ENCODE results near the gene INIP. TPM values are rescaled to one million over a fixed set of nuclear protein-coding genes. Genes with fewer than 3 reads are reported as not detected.
A peak's percentile ranks its signal among the peaks of the same experiment; 100 is the strongest.

The INIP gene
- total RNA-seq, 1 experiment from 2014 or later = 24.5 TPM

GRCh38 chr9:112680731-112681402, 37.0 kb downstream of the INIP start:
- Histone ChIP-seq H2BK15ac (ENCODE audit: low read depth, low read length) (no peak overlapping the region), H3K27me3 (ENCODE audit: insufficient read depth, low read length) (no peaks in the 10 kb centered on the region), H2BK20ac (ENCODE audit: low read depth, low read length, poor library complexity, severe bottlenecking) (no peak overlapping the region), H2AFZ (ENCODE audit: low read length) (no peak overlapping the region), H3K56ac (ENCODE audit: insufficient read length, low read depth, low read length) (no peak overlapping the region), H3K4me2 (ENCODE audit: insufficient read depth, insufficient read length, low read length) (no peak overlapping the region), H3K9me3 (ENCODE audit: control insufficient read depth, low read depth, low read length) (no peaks in the 10 kb centered on the region), H4K91ac (ENCODE audit: insufficient read length, low read depth, low read length) (no peak overlapping the region), H3T11ph (ENCODE audit: low read length) (no peak overlapping the region), H3K9ac (ENCODE audit: extremely low read depth, insufficient read length, low read length) (peak overlapping the region; percentile 8), H2AK5ac (ENCODE audit: insufficient read length, low read length) (no peak overlapping the region), H4K8ac (replicated peaks; ENCODE audit: insufficient read length, low read depth, low read length) (peak overlapping the region; percentile 53), H3K4me1 (ENCODE audit: insufficient read depth, low read length) (peaks cover 5% of the 10 kb centered on the region; the same call in 1 of the 2 replicates), H4K20me1 (ENCODE audit: control insufficient read depth, insufficient read depth, insufficient read length) (no peaks in the 10 kb centered on the region), H2BK12ac (ENCODE audit: insufficient read length, low read depth, low read length) (no peak overlapping the region), H2BK5ac (ENCODE audit: insufficient read length, low read length) (no peak overlapping the region), H3K27ac (ENCODE audit: insufficient read length, low read depth, low read length) (no peak overlapping the region), H4K5ac (ENCODE audit: insufficient read length, low read depth, low read length) (peak overlapping the region; percentile 6), H3K14ac (ENCODE audit: insufficient read depth, low read length) (no peak overlapping the region; the same call in 1 of the 2 replicates), H3K23ac (ENCODE audit: insufficient read length, low read depth, low read length) (no peak overlapping the region), H2BK120ac (ENCODE audit: low read depth, low read length, poor library complexity, severe bottlenecking) (no peak overlapping the region), H3K18ac (ENCODE audit: insufficient read length, low read depth, low read length) (no peak overlapping the region), H3K79me2 (ENCODE audit: insufficient read depth, low read length) (no peaks in the 10 kb centered on the region), H3K4ac (ENCODE audit: low read depth, low read length) (no peak overlapping the region), H3K23me2 (ENCODE audit: insufficient read length, low read depth, low read length, poor library complexity, severe bottlenecking) (no peaks in the 10 kb centered on the region), H3K79me1 (ENCODE audit: insufficient read depth, low read depth, low read length, poor library complexity, severe bottlenecking) (no peaks in the 10 kb centered on the region)
- Mint-ChIP-seq H3K4me1 (peaks cover 6 to 12% of the 10 kb centered on the region in 2 experiments), H3K36me3 (ENCODE audit: insufficient read depth in 1 of 3, low read depth in 3 of 3) (peaks cover 9 to 23% (median 22%) of the 10 kb centered on the region in 3 experiments), H3K27ac (peak overlapping the region in 2 of 3 experiments; percentile 49 to 59; a peak in 4 of 7 replicates), H3K9me3 (peaks cover 14% of the 10 kb centered on the region in 2 experiments), H3K27me3 (ENCODE audit: low read depth) (no peaks in the 10 kb centered on the region), H3K4me3 (no peak overlapping the region)
- TF ChIP-seq CTCF (conservative IDR thresholded peaks at IDR 0.05) = no peak
- DNase-seq = peak; percentile 43
- whole genome bisulfite sequencing (ENCODE audit: extremely low coverage, insufficient read length, low lambda C conversion rate) = no CpG with 5 or more reads among the region's 6 CpGs

Measured in H9 (cell line).